Tibial nerve (tissue), 3 donors: ENCODE data around the gene MAP3K4.

Experiments
- POLR2A ChIP-seq, 2 donors: fragments of 450-650 bp; IDR thresholded peaks; one replicate each; pipeline ENCODE4 v1.6.1; 2017; ENCODE audit warnings: antibody characterized with exemption in 2 of 2, mild to moderate bottlenecking in 2 of 2, moderate library complexity in 2 of 2
- TF ChIP-seq, protein P1 (sequence below), 5 experiments: fragments of 200-600 bp in 3 of 5; fragments of 450-650 bp in 2 of 5; sonication (generic) in 3 of 5; IDR thresholded peaks; one replicate each; pipeline ENCODE4 v1.5.1; 2016 to 2019; ENCODE audit warnings: antibody characterized with exemption in 5 of 5, mild to moderate bottlenecking in 3 of 5, moderate library complexity in 2 of 5

DNA sequence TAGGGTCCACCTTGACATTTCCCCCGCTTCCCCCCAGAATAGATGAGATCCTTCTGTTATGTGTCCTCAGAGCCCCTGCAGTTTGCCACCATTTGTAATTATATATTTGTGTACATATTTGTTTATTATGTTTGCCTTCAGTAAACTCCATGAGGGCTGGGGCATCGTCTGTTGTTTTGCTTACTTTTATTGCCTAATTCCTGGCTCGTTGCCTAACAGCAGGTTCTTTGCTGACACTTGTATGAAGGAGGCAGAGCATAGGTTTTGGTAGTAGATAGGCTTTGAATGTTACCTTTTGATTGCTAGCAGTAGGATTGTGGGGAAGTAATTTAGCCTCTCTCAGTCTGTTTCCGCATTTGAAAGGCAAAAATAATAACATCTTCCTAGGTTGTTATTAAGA lies 9.9 kb downstream of the MAP3K4 start:
- TF ChIP-seq, protein P1, sequence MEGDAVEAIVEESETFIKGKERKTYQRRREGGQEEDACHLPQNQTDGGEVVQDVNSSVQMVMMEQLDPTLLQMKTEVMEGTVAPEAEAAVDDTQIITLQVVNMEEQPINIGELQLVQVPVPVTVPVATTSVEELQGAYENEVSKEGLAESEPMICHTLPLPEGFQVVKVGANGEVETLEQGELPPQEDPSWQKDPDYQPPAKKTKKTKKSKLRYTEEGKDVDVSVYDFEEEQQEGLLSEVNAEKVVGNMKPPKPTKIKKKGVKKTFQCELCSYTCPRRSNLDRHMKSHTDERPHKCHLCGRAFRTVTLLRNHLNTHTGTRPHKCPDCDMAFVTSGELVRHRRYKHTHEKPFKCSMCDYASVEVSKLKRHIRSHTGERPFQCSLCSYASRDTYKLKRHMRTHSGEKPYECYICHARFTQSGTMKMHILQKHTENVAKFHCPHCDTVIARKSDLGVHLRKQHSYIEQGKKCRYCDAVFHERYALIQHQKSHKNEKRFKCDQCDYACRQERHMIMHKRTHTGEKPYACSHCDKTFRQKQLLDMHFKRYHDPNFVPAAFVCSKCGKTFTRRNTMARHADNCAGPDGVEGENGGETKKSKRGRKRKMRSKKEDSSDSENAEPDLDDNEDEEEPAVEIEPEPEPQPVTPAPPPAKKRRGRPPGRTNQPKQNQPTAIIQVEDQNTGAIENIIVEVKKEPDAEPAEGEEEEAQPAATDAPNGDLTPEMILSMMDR (IDR thresholded peaks at IDR 0.05): no peak
- TF ChIP-seq POLR2A (IDR thresholded peaks at IDR 0.05): no peak
